Astrocyte of the cerebellum (primary cell): ENCODE data around the gene ZYG11B.
"Not testable (repeated sequence)": the region's sequence is repeated elsewhere in the genome, so short reads cannot be mapped to it uniquely, and the experiment has no call there.

ENCODE experiments used
- DNase-seq: peaks from one replicate; pipeline ENCODE4 v3.0.0-alpha.2; 2011; ENCODE audit warnings: low read depth
- H3K4me3 ChIP-seq: 2 replicates; pipeline ENCODE4 v1.5.1; 2011; ENCODE audit warnings: mild to moderate bottlenecking, low read depth, low read length, moderate library complexity
- CTCF ChIP-seq: IDR thresholded peaks from 2 replicates; pipeline ENCODE4 v1.5.1; 2012; ENCODE audit warnings: low read length, low read depth, moderate library complexity, mild to moderate bottlenecking; ENCODE audit errors: missing control alignments
- in situ Hi-C: cut with HindIII; loops from 2 replicates; pipeline ENCODE4 v1.10.0; 2017; ENCODE audit warnings: low sequenced_read_pairs

Gene ZYG11B

GRCh38 chr1:52725903-52726264 lies 369 bp upstream of the ZYG11B start:
- in situ Hi-C loops: no loop called here
- H3K4me3 ChIP-seq: peak overlapping the region; percentile 86
- DNase-seq: no peak
- TF ChIP-seq CTCF: no peak

GRCh38 chr1:52727114-52727586 lies 897 bp downstream of the ZYG11B start:
- no peak for DNase-seq
- TF ChIP-seq CTCF: no peak
- H3K4me3 ChIP-seq: peak overlapping the region; percentile 86
- in situ Hi-C loops: no loop called here

GRCh38 chr1:52727956-52728656 lies 1.9 kb downstream of the ZYG11B start:
- TF ChIP-seq CTCF: no peak
- DNase-seq: no peak
- in situ Hi-C loops: no loop called here
- H3K4me3 ChIP-seq: no peak overlapping the region

DNA sequence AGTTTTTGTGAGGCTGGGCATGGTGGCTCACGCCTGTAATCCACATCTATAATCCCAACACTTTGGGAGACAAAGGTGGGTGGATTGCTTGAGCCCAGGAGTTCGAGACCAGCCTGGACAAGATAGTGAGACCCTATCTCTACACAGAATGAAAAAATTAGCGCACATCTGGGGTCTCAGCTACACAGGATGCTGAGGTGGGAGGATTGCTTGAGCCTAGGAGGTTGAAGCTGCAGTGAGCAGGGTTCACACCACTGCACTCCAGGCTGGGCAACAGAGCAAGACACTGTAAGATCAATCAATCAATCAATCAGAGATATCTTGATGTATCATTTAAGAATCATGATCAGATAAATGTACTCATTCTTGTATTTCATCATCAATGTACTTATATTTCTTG lies 7.1 kb downstream of the ZYG11B start:
- TF ChIP-seq CTCF: no peak
- H3K4me3 ChIP-seq: no peak overlapping the region
- no peak for DNase-seq
- in situ Hi-C loops: no loop called here

DNA sequence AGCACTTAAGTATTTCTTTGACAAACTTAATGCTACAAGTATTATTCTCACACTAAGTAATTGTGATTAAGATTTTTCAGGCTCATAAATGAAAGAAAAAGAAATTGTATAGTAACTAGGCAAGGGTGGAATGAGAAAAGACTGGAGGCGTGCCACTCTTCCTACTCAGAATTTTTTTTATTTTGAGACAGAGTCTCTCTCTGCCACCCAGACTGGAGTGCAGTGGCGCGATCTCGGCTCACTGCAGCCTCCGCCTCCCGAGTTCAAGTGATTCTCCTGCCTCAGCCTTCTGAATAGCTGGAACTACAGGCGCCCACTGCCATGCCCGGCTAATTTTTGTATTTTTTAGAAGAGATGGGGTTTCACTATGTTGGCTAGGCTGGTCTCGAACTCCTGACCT lies 9.1 kb downstream of the ZYG11B start:
- DNase-seq, H3K4me3 ChIP-seq, in situ Hi-C loops: not testable (repeated sequence)

- DNase-seq: no peak
- in situ Hi-C loops: no loop called here
- no peak overlapping the region for H3K4me3 ChIP-seq
- TF ChIP-seq CTCF: no peak
These were observed 11.9 kb downstream of the ZYG11B start for GRCh38 chr1:52738148-52738547.

GRCh38 chr1:52738893-52739292 lies 12.6 kb downstream of the ZYG11B start:
- H3K4me3 ChIP-seq: no peak overlapping the region
- no peak for TF ChIP-seq CTCF
- no peak for DNase-seq
- in situ Hi-C loops: no loop called here
